Erythroblast (primary cell): ENCODE measurements around the gene DIP2B.

Experiments
- GATA1 ChIP-seq: IDR thresholded peaks from 2 replicates; pipeline ENCODE4 v1.6.1; 2011; ENCODE audit warnings: low read depth, mild to moderate bottlenecking, control low read depth, low read length, moderate library complexity
- POLR2A ChIP-seq: IDR thresholded peaks from 2 replicates; pipeline ENCODE4 v1.6.1; 2011; ENCODE audit warnings: mild to moderate bottlenecking, low read length

DNA sequence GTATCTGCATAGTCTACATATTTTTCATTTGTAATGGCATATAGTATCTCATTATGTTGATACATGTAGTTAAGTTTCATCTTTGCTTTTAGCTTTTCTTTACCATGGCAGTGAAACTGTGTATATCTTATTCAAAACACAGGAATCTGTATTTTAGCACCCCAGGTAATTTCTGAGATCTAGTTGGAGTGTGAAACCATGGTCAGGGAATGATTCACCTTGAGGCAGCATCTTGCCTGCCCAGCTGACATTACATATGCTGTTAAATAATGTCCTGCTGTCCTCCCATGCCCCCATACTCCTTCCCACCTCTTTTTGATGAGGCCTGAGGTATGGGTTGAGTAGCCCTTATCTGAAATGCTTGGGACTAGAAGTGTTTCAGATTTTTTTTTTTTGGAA, 133.7 kb downstream of the DIP2B start:
- TF ChIP-seq POLR2A (no peak), GATA1 (no peak)
